Fibroblast of lung (primary cell): ENCODE measurements around the gene IP6K1. TPM values are rescaled to one million over a fixed set of nuclear protein-coding genes. Genes with fewer than 3 reads are reported as not detected.
"Not testable (repeated sequence)": the region's sequence is repeated elsewhere in the genome, so short reads cannot be mapped to it uniquely, and the experiment has no call there.

Experiments used
- DNase-seq, 2 donors: peaks; one replicate each; pipeline versions ENCODE4 v3.0.0 to v3.0.0-alpha.2; 2010; ENCODE audit warnings: low read depth in 2 of 2
- H2AFZ ChIP-seq: 2 replicates; pipeline ENCODE4 v1.5.1; 2012; ENCODE audit warnings: low read length, control low read depth, inconsistent platforms
- H3K27ac ChIP-seq: 2 replicates; pipeline ENCODE4 v1.5.1; 2011; ENCODE audit warnings: low read length, control low read depth; ENCODE audit not compliant: insufficient read depth
- H3K27me3 ChIP-seq: 2 replicates; pipeline ENCODE4 v1.5.1; 2011; ENCODE audit warnings: mild to moderate bottlenecking, low read length; ENCODE audit not compliant: control insufficient read depth, insufficient read depth
- H3K36me3 ChIP-seq: 2 replicates; pipeline ENCODE4 v1.5.1; 2011; ENCODE audit warnings: low read length; ENCODE audit not compliant: control insufficient read depth, insufficient read depth
- H3K4me1 ChIP-seq: 2 replicates; pipeline ENCODE4 v1.5.1; 2011; ENCODE audit warnings: low read length; ENCODE audit not compliant: control insufficient read depth, insufficient read depth; ENCODE audit errors: extremely low read depth
- H3K4me2 ChIP-seq: 2 replicates; pipeline ENCODE4 v1.5.1; 2011; ENCODE audit warnings: low read length, control low read depth; ENCODE audit not compliant: insufficient read depth; ENCODE audit errors: extremely low read depth
- H3K4me3 ChIP-seq, 4 experiments: fragments of 200-600 bp in 1 of 4; sonication (generic) in 1 of 4; replicated peaks in 1 of 4; 2 replicates each; pipeline ENCODE4 v1.5.1; 2011 to 2016; ENCODE audit warnings: low read length in 4 of 4, low read depth in 3 of 4, mild to moderate bottlenecking in 3 of 4, control low read depth in 2 of 4, inconsistent platforms in 1 of 4, mixed read lengths in 1 of 4; ENCODE audit not compliant: insufficient read depth in 1 of 4; ENCODE audit errors: control extremely low read depth in 1 of 4
- H3K79me2 ChIP-seq: 2 replicates; pipeline ENCODE4 v1.5.1; 2012; ENCODE audit warnings: mild to moderate bottlenecking, low read length, inconsistent platforms; ENCODE audit not compliant: control insufficient read depth, insufficient read depth
- H3K9ac ChIP-seq: 2 replicates; pipeline ENCODE4 v1.5.1; 2011; ENCODE audit warnings: mild to moderate bottlenecking, low read length, control low read depth; ENCODE audit not compliant: insufficient read depth
- H3K9me3 ChIP-seq: 2 replicates; pipeline ENCODE4 v1.5.1; 2012; ENCODE audit warnings: low read depth, low read length; ENCODE audit not compliant: control insufficient read depth, insufficient read depth
- H4K20me1 ChIP-seq: 2 replicates; pipeline ENCODE4 v1.5.1; 2011; ENCODE audit warnings: low read length; ENCODE audit not compliant: control insufficient read depth, insufficient read depth; ENCODE audit errors: extremely low read depth
- CTCF ChIP-seq, 2 donors: IDR thresholded peaks in 1 of 2; conservative IDR thresholded peaks in 1 of 2; 1 replicate in 1 of 2; 2 replicates in 1 of 2; pipeline ENCODE4 v1.5.1; 2011 to 2012; ENCODE audit warnings: low read length in 2 of 2, control low read depth in 1 of 2, inconsistent platforms in 1 of 2, low read depth in 1 of 2, mild to moderate bottlenecking in 1 of 2
- EZH2 ChIP-seq: IDR thresholded peaks from 2 replicates; pipeline ENCODE4 v1.5.1; 2012; ENCODE audit warnings: low read length, control low read depth, mild to moderate bottlenecking; ENCODE audit errors: missing control alignments
- polyA minus RNA-seq: library from RNA; depleted of rRNA, polyadenylated mRNA; stranded (reverse); fragments of >200 nt; gene quantifications from 2 replicates; pipeline ENCODE4 v1.2.3, GENCODE V29; 2011; ENCODE audit warnings: low replicate concordance
- polyA plus RNA-seq, 2 donors: library from polyadenylated mRNA; depleted of rRNA in 1 of 2; stranded (reverse) in 1 of 2; unstranded in 1 of 2; fragments of >200 nt; gene quantifications; 2 replicates each; pipeline ENCODE4 v1.2.1, GENCODE V29; 2011 to 2012; ENCODE audit warnings: missing spikeins in 1 of 2
- total RNA-seq: library from RNA; depleted of rRNA; stranded (reverse); fragments of >200 nt; gene quantifications from 2 replicates; pipeline ENCODE4 v1.2.1, GENCODE V29; 2014

Gene IP6K1
- total RNA-seq, result 28.8 and 30.2 TPM in 2 replicates
- 38.8 and 45.4 TPM in 2 replicates for polyA plus RNA-seq
- polyA plus RNA-seq (2012), result 29.7 and 41.6 TPM in 2 replicates
- 213 and 252 TPM in 2 replicates for polyA minus RNA-seq

- Histone ChIP-seq H3K4me3 (peak within 1 kb of the TSS; percentile 76 to 95 (median 80)), H3K27me3 (no peaks in the 10 kb centered on the region), H4K20me1 (no peaks in the 10 kb centered on the region), H3K27ac (peak within 1 kb of the TSS; percentile 86), H3K79me2 (peaks cover 38% of the 10 kb centered on the region), H3K36me3 (peaks cover 1% of the 10 kb centered on the region), H3K4me2 (peak within 1 kb of the TSS; percentile 94), H2AFZ (peak within 1 kb of the TSS; percentile 77), H3K4me1 (peaks cover 7% of the 10 kb centered on the region), H3K9ac (peak within 1 kb of the TSS; percentile 91), H3K9me3 (no peaks in the 10 kb centered on the region)
- TF ChIP-seq EZH2, result no peak
- no peak for TF ChIP-seq CTCF (conservative IDR thresholded peaks at IDR 0.05 in 1 of 2, IDR thresholded peaks at IDR 0.05 in 1 of 2; ENCODE audit: low read depth in 1 of 2, low read length in 2 of 2)
- peak; percentile 100 for DNase-seq
Observed at GRCh38 chr3:49786357-49787181, at the start of gene IP6K1. IP6K1 (minus strand) TSS chr3:49786542; CDS start chr3:49748040, 38,502 bp downstream.

- H3K27me3 ChIP-seq, result no peaks in the 10 kb centered on the region
- TF ChIP-seq EZH2 (no peak), CTCF (conservative IDR thresholded peaks at IDR 0.05 in 1 of 2, IDR thresholded peaks at IDR 0.05 in 1 of 2; ENCODE audit: low read depth in 1 of 2, low read length in 2 of 2) (no peak)
- no peak for DNase-seq
Observed at GRCh38 chr3:49831341-49831740, 45.0 kb upstream of the IP6K1 start.

GRCh38 chr3:49826016-49826415 is 39.7 kb upstream of the IP6K1 start:
- Histone ChIP-seq H3K4me3 (no peak overlapping the region), H3K79me2 (no peaks in the 10 kb centered on the region), H3K4me1 (no peaks in the 10 kb centered on the region), H3K27ac (no peak overlapping the region), H3K36me3 (peaks cover 2% of the 10 kb centered on the region), H3K9ac (no peak overlapping the region), H3K27me3 (no peaks in the 10 kb centered on the region), H3K9me3 (no peaks in the 10 kb centered on the region), H2AFZ (no peak overlapping the region), H3K4me2 (no peak overlapping the region), H4K20me1 (no peaks in the 10 kb centered on the region)
- no peak for DNase-seq
- TF ChIP-seq CTCF (conservative IDR thresholded peaks at IDR 0.05 in 1 of 2, IDR thresholded peaks at IDR 0.05 in 1 of 2; ENCODE audit: low read depth in 1 of 2, low read length in 2 of 2) (no peak), EZH2 (no peak)

More at GRCh38 chr3:49831341-49831740, 45.0 kb upstream of the IP6K1 start:
- H3K4me1 ChIP-seq, result no peaks in the 10 kb centered on the region
- peaks cover 2% of the 10 kb centered on the region for H3K36me3 ChIP-seq
- no peaks in the 10 kb centered on the region for H4K20me1 ChIP-seq
- H3K9ac ChIP-seq, result no peak overlapping the region
- H3K27ac ChIP-seq, result no peak overlapping the region
- no peaks in the 10 kb centered on the region for H3K79me2 ChIP-seq
- no peaks in the 10 kb centered on the region for H3K9me3 ChIP-seq
- H3K4me2 ChIP-seq, result no peak overlapping the region
- H2AFZ ChIP-seq, result no peak overlapping the region
- no peak overlapping the region for H3K4me3 ChIP-seq

- H4K20me1 ChIP-seq, H3K79me2 ChIP-seq, H3K36me3 ChIP-seq, H3K9ac ChIP-seq, H3K9me3 ChIP-seq, H3K4me3 ChIP-seq, H2AFZ ChIP-seq, H3K4me2 ChIP-seq, H3K27me3 ChIP-seq, H3K4me1 ChIP-seq, DNase-seq, H3K27ac ChIP-seq: not testable (repeated sequence)
Observed at GRCh38 chr3:49823131-49823530, 36.8 kb upstream of the IP6K1 start.
